K562 (cell line): ENCODE results near the gene FAM83E. TPM values are rescaled to one million over a fixed set of nuclear protein-coding genes. Genes with fewer than 3 reads are reported as not detected.

ENCODE experiments used
- BHLHE40 ChIP-seq: IDR thresholded peaks from 2 replicates; pipeline ENCODE4 v1.6.1; 2011; ENCODE audit warnings: low read length, improper control_type of control experiment
- KDM4B ChIP-seq, 2 experiments: fragments of 450-650 bp in 1 of 2; sonication (generic) in 1 of 2; IDR thresholded peaks; 2 replicates each; pipeline ENCODE4 v1.6.1; 2016 to 2017; ENCODE audit warnings: borderline replicate concordance in 2 of 2, antibody characterized with exemption in 1 of 2, low read depth in 1 of 2, mild to moderate bottlenecking in 1 of 2
- MECOM ChIP-seq: fragments of 250-450 bp; sonication (Bioruptor Pico); IDR thresholded peaks from 2 replicates; pipeline ENCODE4 v1.8.0; 2022; ENCODE audit warnings: inconsistent platforms
- MTA1 ChIP-seq: fragments of 450-650 bp; IDR thresholded peaks from 2 replicates; pipeline ENCODE4 v1.6.1; 2017; ENCODE audit warnings: borderline replicate concordance
- NR2C1 ChIP-seq, 2 experiments: fragments of 450-650 bp; IDR thresholded peaks; 2 replicates each; pipeline ENCODE4 v1.6.1; 2017; ENCODE audit warnings: mild to moderate bottlenecking in 2 of 2, antibody characterized with exemption in 1 of 2, inconsistent platforms in 1 of 2, missing compliant biosample characterization in 1 of 2, missing genetic modification characterization in 1 of 2
- SIN3B ChIP-seq: fragments of 450-650 bp; IDR thresholded peaks from 2 replicates; pipeline ENCODE4 v1.6.1; 2017; ENCODE audit warnings: low read depth, mild to moderate bottlenecking, moderate library complexity
- SMARCA4 ChIP-seq: fragments of 450-650 bp; IDR thresholded peaks from 2 replicates; pipeline ENCODE4 v1.6.1; 2016
- SRSF3 ChIP-seq: fragments of 200-400 bp; formaldehyde crosslinking; IDR thresholded peaks from 2 replicates; pipeline ENCODE4 v1.6.1; 2016; ENCODE audit warnings: mild to moderate bottlenecking, low read length, moderate library complexity; ENCODE audit not compliant: insufficient read depth
- ZFP30 ChIP-seq: fragments of 250-450 bp; sonication (Bioruptor Pico); IDR thresholded peaks from 2 replicates; pipeline ENCODE4 v1.8.0; 2022; ENCODE audit warnings: moderate library complexity, mild to moderate bottlenecking, inconsistent platforms, borderline replicate concordance
- ZNF197 ChIP-seq: fragments of 200-800 bp; sonication (Bioruptor generic); IDR thresholded peaks from 2 replicates; pipeline ENCODE4 v1.6.1; 2016; ENCODE audit warnings: low read depth, missing genetic modification characterization, missing compliant biosample characterization
- ZNF232 ChIP-seq: sonication (generic); formaldehyde crosslinking; IDR thresholded peaks from 2 replicates; pipeline ENCODE4 v1.8.0; 2022; ENCODE audit warnings: mild to moderate bottlenecking, missing genetic modification reagents
- ZNF316 ChIP-seq: fragments of 450-650 bp; IDR thresholded peaks from 2 replicates; pipeline ENCODE4 v1.6.1; 2016
- ZNF318 ChIP-seq, 2 experiments: fragments of 450-650 bp; IDR thresholded peaks; 2 replicates each; pipeline ENCODE4 v1.6.1; 2016; ENCODE audit warnings: mild to moderate bottlenecking in 2 of 2, borderline replicate concordance in 1 of 2, low read depth in 1 of 2, moderate library complexity in 1 of 2
- ZNF830 ChIP-seq: fragments of 250-450 bp; sonication (Bioruptor Pico); IDR thresholded peaks from 2 replicates; pipeline ENCODE4 v1.5.0; 2021; ENCODE audit warnings: mild to moderate bottlenecking
- polyA plus RNA-seq, 8 experiments: library from polyadenylated mRNA; depleted of rRNA in 4 of 8; stranded (reverse) in 5 of 8; unstranded in 3 of 8; fragments of >200 nt; fragmentation: Nextera tagmentation in 2 of 8; fragmentation: Illumina TruSeq in 1 of 8; extraction: Ambion mirVana in 2 of 8; extraction: Trizol in 1 of 8; gene quantifications; 2 replicates each; pipeline versions ENCODE4 v1.2.1 to v1.2.3, GENCODE V29; 2011 to 2014; ENCODE audit warnings: inconsistent platforms in 1 of 8, missing spikeins in 1 of 8
- total RNA-seq, 7 experiments: library from RNA; depleted of rRNA in 6 of 7; stranded (reverse); fragments of >200 nt in 6 of 7; fragmentation: Illumina TruSeq in 2 of 7; extraction: Trizol in 2 of 7; gene quantifications; 2 replicates each; pipeline versions ENCODE4 v1.2.1 to v1.2.3, GENCODE V29; 2011 to 2021; ENCODE audit warnings: low replicate concordance in 1 of 7
- TF ChIP-seq, protein P1 (sequence below): fragments of 150-350 bp; conservative IDR thresholded peaks from 2 replicates; pipeline ENCODE4 v1.6.1; 2014; ENCODE audit warnings: low read length
- TF ChIP-seq, protein P2 (sequence below), 2 experiments: fragments of 450-650 bp in 1 of 2; sonication (generic) in 1 of 2; formaldehyde crosslinking in 1 of 2; IDR thresholded peaks in 1 of 2; conservative IDR thresholded peaks in 1 of 2; 2 replicates each; pipeline versions ENCODE4 v1.6.1 to v1.8.1; 2016 to 2023; ENCODE audit warnings: mild to moderate bottlenecking in 2 of 2, moderate library complexity in 2 of 2, inconsistent platforms in 1 of 2, missing genetic modification reagents in 1 of 2

The FAM83E gene
- total and polyA plus RNA-seq, 9 of the 15 experiments (the other 6 are each of a cell fraction or from before 2014, with no cell fraction given), result 0.15 to 0.87 (median 0.29) TPM; not detected in 4

- TF ChIP-seq ZNF197 (CRISPR knock-in tag), result 0 out of 2 replicates have a peak, but pooled peaks have one; percentile 60
- no peak for TF ChIP-seq KDM4B (IDR thresholded peaks at IDR 0.05; ENCODE audit: borderline replicate concordance in 2 of 2, low read depth in 1 of 2)
- no peak for TF ChIP-seq SIN3B
- TF ChIP-seq MTA1, result peak; percentile 75; the same call in 1 of the 2 replicates
- TF ChIP-seq, protein P1, sequence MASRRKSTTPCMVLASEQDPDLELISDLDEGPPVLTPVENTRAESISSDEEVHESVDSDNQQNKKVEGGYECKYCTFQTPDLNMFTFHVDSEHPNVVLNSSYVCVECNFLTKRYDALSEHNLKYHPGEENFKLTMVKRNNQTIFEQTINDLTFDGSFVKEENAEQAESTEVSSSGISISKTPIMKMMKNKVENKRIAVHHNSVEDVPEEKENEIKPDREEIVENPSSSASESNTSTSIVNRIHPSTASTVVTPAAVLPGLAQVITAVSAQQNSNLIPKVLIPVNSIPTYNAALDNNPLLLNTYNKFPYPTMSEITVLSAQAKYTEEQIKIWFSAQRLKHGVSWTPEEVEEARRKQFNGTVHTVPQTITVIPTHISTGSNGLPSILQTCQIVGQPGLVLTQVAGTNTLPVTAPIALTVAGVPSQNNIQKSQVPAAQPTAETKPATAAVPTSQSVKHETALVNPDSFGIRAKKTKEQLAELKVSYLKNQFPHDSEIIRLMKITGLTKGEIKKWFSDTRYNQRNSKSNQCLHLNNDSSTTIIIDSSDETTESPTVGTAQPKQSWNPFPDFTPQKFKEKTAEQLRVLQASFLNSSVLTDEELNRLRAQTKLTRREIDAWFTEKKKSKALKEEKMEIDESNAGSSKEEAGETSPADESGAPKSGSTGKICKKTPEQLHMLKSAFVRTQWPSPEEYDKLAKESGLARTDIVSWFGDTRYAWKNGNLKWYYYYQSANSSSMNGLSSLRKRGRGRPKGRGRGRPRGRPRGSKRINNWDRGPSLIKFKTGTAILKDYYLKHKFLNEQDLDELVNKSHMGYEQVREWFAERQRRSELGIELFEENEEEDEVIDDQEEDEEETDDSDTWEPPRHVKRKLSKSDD, result no peak
- no peak for TF ChIP-seq SRSF3
- no peak for TF ChIP-seq MECOM (CRISPR knock-in tag)
- TF ChIP-seq ZNF232 (CRISPR knock-in tag), result 0 out of 2 replicates have a peak, but pooled peaks have one; percentile 25
- no peak for TF ChIP-seq ZFP30 (CRISPR knock-in tag)
- peak; percentile 56; the same call in 1 of the 2 replicates for TF ChIP-seq NR2C1 (IDR thresholded peaks at IDR 0.05)
- TF ChIP-seq NR2C1 (tag; IDR thresholded peaks at IDR 0.05), result peak; percentile 76
- peak; percentile 58 for TF ChIP-seq ZNF316
- TF ChIP-seq SMARCA4, result peak; percentile 45
- TF ChIP-seq, protein P2, sequence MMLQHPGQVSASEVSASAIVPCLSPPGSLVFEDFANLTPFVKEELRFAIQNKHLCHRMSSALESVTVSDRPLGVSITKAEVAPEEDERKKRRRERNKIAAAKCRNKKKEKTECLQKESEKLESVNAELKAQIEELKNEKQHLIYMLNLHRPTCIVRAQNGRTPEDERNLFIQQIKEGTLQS (IDR thresholded peaks at IDR 0.05), result peak; percentile 34; the same call in 1 of the 2 replicates
- TF ChIP-seq, protein P2 (CRISPR knock-in tag; conservative IDR thresholded peaks at IDR 0.05), result no peak
- TF ChIP-seq ZNF830 (CRISPR knock-in tag), result no peak
- 0 out of 2 replicates have a peak, but pooled peaks have one; percentile 29 for TF ChIP-seq BHLHE40
- TF ChIP-seq ZNF318 (IDR thresholded peaks at IDR 0.05; ENCODE audit: borderline replicate concordance in 1 of 2, low read depth in 1 of 2), result peak in 1 of 2 experiments; percentile 41; a peak in 1 of 4 replicates
These were observed 8.7 kb upstream of the FAM83E start (continued) for GRCh38 chr19:48623556-48624066.
